Measurements from ENCODE around the gene MECP2.
A peak's percentile ranks its signal among the peaks of the same experiment; 100 is the strongest.

Gene MECP2

DNA sequence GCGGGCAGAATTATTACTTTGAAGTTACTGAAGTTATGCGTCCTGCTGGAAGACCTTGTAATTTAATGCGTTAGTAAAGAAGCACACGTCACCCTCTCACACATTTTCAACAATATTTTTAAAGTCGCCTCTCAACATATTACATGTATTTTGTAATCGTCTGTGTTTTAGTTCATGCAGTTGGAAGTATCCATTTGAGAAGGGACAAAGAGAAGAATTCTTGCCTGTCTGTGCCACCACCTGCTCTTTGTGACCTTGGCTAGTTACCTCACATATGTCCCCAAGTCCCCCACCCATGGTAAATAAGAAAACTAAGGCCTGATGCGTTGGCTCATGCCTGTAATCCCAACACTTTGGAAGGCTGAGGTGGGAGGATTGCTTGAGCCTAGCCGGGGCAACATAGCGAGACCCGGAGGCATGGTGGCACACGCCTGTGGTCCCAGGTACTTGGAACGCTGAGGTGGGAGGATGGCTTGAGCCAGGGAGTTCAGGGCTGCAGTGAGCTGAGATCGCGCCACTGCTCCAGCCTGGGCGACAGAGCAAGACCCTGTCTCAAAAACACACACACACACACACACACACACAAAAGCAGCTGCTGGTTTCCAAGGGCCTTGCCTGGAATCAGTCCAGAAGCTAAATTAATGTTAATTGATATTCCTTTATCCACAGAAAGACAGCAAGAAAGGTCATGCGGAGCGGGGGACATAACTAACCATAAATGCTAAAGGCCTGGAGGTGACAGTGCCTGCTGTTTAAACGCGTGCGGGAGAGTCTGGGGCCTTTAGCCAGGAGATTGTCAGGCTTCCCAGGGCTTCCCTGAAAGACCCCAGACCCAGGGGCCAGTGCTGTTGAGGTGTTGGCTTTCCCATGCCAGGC lies 124.2 kb downstream of the MECP2 start:
- TF ChIP-seq, protein P1, sequence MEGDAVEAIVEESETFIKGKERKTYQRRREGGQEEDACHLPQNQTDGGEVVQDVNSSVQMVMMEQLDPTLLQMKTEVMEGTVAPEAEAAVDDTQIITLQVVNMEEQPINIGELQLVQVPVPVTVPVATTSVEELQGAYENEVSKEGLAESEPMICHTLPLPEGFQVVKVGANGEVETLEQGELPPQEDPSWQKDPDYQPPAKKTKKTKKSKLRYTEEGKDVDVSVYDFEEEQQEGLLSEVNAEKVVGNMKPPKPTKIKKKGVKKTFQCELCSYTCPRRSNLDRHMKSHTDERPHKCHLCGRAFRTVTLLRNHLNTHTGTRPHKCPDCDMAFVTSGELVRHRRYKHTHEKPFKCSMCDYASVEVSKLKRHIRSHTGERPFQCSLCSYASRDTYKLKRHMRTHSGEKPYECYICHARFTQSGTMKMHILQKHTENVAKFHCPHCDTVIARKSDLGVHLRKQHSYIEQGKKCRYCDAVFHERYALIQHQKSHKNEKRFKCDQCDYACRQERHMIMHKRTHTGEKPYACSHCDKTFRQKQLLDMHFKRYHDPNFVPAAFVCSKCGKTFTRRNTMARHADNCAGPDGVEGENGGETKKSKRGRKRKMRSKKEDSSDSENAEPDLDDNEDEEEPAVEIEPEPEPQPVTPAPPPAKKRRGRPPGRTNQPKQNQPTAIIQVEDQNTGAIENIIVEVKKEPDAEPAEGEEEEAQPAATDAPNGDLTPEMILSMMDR (IDR thresholded peaks at IDR 0.05): no peak
- no peak for TF ChIP-seq ZFX (IDR thresholded peaks at IDR 0.05; ENCODE audit: borderline replicate concordance)
- H3K27ac ChIP-seq: peak overlapping the region; percentile 97

DNA sequence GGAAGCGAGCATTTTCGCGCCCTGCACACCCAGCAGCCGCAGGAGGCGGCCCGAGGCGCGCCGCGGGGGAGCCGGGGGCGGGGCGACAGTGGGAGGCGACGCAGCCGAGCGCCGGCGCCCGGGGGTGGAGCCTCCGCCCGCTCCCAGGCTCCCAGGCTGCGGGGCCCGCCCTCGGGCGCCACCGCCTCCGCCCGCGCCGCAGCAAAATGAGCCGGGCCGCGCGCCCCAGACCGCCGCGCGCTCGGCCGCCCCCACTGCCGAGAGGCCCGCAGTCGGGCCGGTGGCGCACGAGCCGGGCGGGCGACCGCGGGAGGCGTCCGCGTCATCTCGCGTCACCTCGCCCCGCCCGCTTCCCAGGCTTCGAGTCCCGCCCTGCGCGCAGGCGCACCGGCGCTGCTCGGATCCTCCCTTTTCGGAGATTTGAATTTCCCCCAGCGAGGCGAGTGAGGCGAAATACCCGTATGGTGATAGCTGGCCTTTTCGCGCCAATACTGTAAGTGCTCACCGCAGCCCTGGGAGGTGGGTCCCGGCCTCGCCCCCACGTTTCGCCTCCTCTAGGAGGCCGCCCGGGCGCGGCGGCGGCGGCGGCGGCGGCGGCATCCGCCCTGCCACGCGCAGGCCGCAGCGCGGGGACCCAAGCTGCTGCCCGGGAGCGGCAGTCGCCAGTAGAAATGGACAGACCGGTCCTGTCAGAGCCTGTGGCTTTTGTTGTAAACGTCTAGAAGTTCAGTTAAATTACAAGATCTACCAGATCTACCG lies 125.0 kb downstream of the MECP2 start, which contains the start of gene TMEM187:
Gene TMEM187, plus strand, starts transcription at position 387 of the 759 bp plus-strand sequence. CDS start 9,309 bp downstream, outside the sequence.
- TF ChIP-seq, protein P1 (IDR thresholded peaks at IDR 0.05): no peak
- no peak for TF ChIP-seq ZFX (IDR thresholded peaks at IDR 0.05; ENCODE audit: borderline replicate concordance)
- peak within 1 kb of the TSS; percentile 97 for H3K27ac ChIP-seq

Data from 22Rv1 (cell line).